ENCODE measurements around the gene STARD7. TPM values are rescaled to one million over a fixed set of nuclear protein-coding genes. Genes with fewer than 3 reads are reported as not detected.

Gene STARD7
- total and polyA plus RNA-seq, 2 donors (not counting 3 experiments of a cell fraction or from before 2014, with no cell fraction given): 61.2 to 132 TPM

GRCh38 chr2:96245609-96246390 is 37.2 kb upstream of the STARD7 start:
- DNase-seq (ENCODE audit: low read depth, low spot score) (peak; percentile 87), FAIRE-seq (peak; percentile 96)
- no peak overlapping the region for H3K4me2 ChIP-seq (ENCODE audit: insufficient read depth, low read length)
- H3K9me1 ChIP-seq (replicated peaks; ENCODE audit: control insufficient read depth, extremely low read depth, insufficient read depth, low read length): no peaks in the 10 kb centered on the region
- no peaks in the 10 kb centered on the region for H3K36me3 ChIP-seq (ENCODE audit: control insufficient read depth in 2 of 2, extremely low read depth in 1 of 2, insufficient read depth in 2 of 2, low read length in 2 of 2)
- H3K79me2 ChIP-seq (ENCODE audit: control insufficient read depth, insufficient read depth, low read length): no peaks in the 10 kb centered on the region
- H4K20me1 ChIP-seq (replicated peaks; ENCODE audit: control insufficient read depth, extremely low read depth, insufficient read depth, low read length): no peaks in the 10 kb centered on the region
- H3K4me1 ChIP-seq (ENCODE audit: control insufficient read depth, extremely low read depth, insufficient read depth, low read length): peaks cover 38% of the 10 kb centered on the region
- TSS peak; percentile 65 for BruUV-seq (replicated peaks)
- peak overlapping the region; percentile 3 for H2AFZ ChIP-seq (ENCODE audit: low read depth, low read length)
- H3K4me3 ChIP-seq (replicated peaks in 1 of 3; ENCODE audit: insufficient read depth in 1 of 3, low read depth in 1 of 3, low read length in 3 of 3): no peak overlapping the region
- TF ChIP-seq FOS (IDR thresholded peaks at IDR 0.05; ENCODE audit: borderline replicate concordance, insufficient read depth, low read length) (peak; percentile 87), JUN (IDR thresholded peaks at IDR 0.05; ENCODE audit: borderline replicate concordance, insufficient read depth, insufficient read length, low read depth) (peak; percentile 71), POLR2A (IDR thresholded peaks at IDR 0.05; ENCODE audit: low read depth, low read length) (no peak)
- peak overlapping the region; percentile 68 for H3K27ac ChIP-seq (ENCODE audit: insufficient read depth, low read depth, low read length)
- dilution Hi-C loops (cut with MboI; ENCODE audit: extremely low pct_ligation_motif_present, low sequenced_read_pairs): no loop called here
- no peaks in the 10 kb centered on the region for H3K9me3 ChIP-seq (replicated peaks; ENCODE audit: control insufficient read depth, insufficient read depth, low read length)
- H3K27me3 ChIP-seq (ENCODE audit: control insufficient read depth in 2 of 2, insufficient read depth in 2 of 2, low read length in 2 of 2): no peaks in the 10 kb centered on the region
- POLR2A ChIA-PET: interaction anchor here (0.6 to 1.1 kb wide), 3 partner anchors 8 to 38 kb away, joined by 3 to 6 read pairs (median 3); partner anchors contain the start of gene STARD7
- CTCF ChIA-PET: interaction anchor here (0.7 to 1.5 kb wide), 6 partner anchors 10 to 71 kb away, joined by 3 to 7 read pairs (median 4); partner anchors contain the start of gene STARD7
- intact Hi-C loops (cut with micrococcal nuclease): no loop called here
- H3K9ac ChIP-seq (replicated peaks; ENCODE audit: extremely low read depth, insufficient read depth, low read length): peak overlapping the region; percentile 18

GRCh38 chr2:96243843-96244242 is 35.2 kb upstream of the STARD7 start:
- dilution Hi-C loops (cut with MboI; ENCODE audit: extremely low pct_ligation_motif_present, low sequenced_read_pairs) (no loop called here), intact Hi-C loops (cut with micrococcal nuclease) (loop anchor here (2.0 kb wide), 1 partner anchor 35 kb away; the partner anchor contains the start of gene STARD7)
- no peak for DNase-seq (ENCODE audit: low read depth, low spot score)
- Histone ChIP-seq H3K9me3 (replicated peaks; ENCODE audit: control insufficient read depth, insufficient read depth, low read length) (no peaks in the 10 kb centered on the region), H3K4me2 (ENCODE audit: insufficient read depth, low read length) (no peak overlapping the region), H3K4me3 (replicated peaks in 1 of 3; ENCODE audit: insufficient read depth in 1 of 3, low read depth in 1 of 3, low read length in 3 of 3) (no peak overlapping the region), H3K36me3 (ENCODE audit: control insufficient read depth in 2 of 2, extremely low read depth in 1 of 2, insufficient read depth in 2 of 2, low read length in 2 of 2) (no peaks in the 10 kb centered on the region), H3K27me3 (ENCODE audit: control insufficient read depth in 2 of 2, insufficient read depth in 2 of 2, low read length in 2 of 2) (no peaks in the 10 kb centered on the region), H3K9ac (replicated peaks; ENCODE audit: extremely low read depth, insufficient read depth, low read length) (no peak overlapping the region), H2AFZ (ENCODE audit: low read depth, low read length) (no peak overlapping the region), H3K4me1 (ENCODE audit: control insufficient read depth, extremely low read depth, insufficient read depth, low read length) (peaks cover 33% of the 10 kb centered on the region), H3K27ac (ENCODE audit: insufficient read depth, low read depth, low read length) (no peak overlapping the region), H3K9me1 (replicated peaks; ENCODE audit: control insufficient read depth, extremely low read depth, insufficient read depth, low read length) (no peaks in the 10 kb centered on the region), H3K79me2 (ENCODE audit: control insufficient read depth, insufficient read depth, low read length) (no peaks in the 10 kb centered on the region), H4K20me1 (replicated peaks; ENCODE audit: control insufficient read depth, extremely low read depth, insufficient read depth, low read length) (no peaks in the 10 kb centered on the region)
- ChIA-PET POLR2A (no interaction called here), CTCF (no interaction called here)
- no peak for FAIRE-seq
- no TSS peak for BruUV-seq (replicated peaks)
- TF ChIP-seq GATA2 (IDR thresholded peaks at IDR 0.05; ENCODE audit: insufficient read depth, insufficient read length, low read depth, low read length) (no peak), POLR2A (IDR thresholded peaks at IDR 0.05; ENCODE audit: low read depth, low read length) (no peak), EZH2 (IDR thresholded peaks at IDR 0.05; ENCODE audit: borderline replicate concordance, low read depth, low read length, severe bottlenecking) (no peak), MYC (IDR thresholded peaks at IDR 0.05; ENCODE audit: low read depth, low read length) (no peak), FOS (IDR thresholded peaks at IDR 0.05; ENCODE audit: borderline replicate concordance, insufficient read depth, low read length) (no peak), MAX (IDR thresholded peaks at IDR 0.05; ENCODE audit: insufficient read depth, insufficient read length) (no peak), JUN (IDR thresholded peaks at IDR 0.05; ENCODE audit: borderline replicate concordance, insufficient read depth, insufficient read length, low read depth) (no peak), POLR2AphosphoS5 (IDR thresholded peaks at IDR 0.05; ENCODE audit: insufficient read depth, low read depth, low read length) (no peak)
- TF ChIP-seq, protein P1, sequence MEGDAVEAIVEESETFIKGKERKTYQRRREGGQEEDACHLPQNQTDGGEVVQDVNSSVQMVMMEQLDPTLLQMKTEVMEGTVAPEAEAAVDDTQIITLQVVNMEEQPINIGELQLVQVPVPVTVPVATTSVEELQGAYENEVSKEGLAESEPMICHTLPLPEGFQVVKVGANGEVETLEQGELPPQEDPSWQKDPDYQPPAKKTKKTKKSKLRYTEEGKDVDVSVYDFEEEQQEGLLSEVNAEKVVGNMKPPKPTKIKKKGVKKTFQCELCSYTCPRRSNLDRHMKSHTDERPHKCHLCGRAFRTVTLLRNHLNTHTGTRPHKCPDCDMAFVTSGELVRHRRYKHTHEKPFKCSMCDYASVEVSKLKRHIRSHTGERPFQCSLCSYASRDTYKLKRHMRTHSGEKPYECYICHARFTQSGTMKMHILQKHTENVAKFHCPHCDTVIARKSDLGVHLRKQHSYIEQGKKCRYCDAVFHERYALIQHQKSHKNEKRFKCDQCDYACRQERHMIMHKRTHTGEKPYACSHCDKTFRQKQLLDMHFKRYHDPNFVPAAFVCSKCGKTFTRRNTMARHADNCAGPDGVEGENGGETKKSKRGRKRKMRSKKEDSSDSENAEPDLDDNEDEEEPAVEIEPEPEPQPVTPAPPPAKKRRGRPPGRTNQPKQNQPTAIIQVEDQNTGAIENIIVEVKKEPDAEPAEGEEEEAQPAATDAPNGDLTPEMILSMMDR (IDR thresholded peaks at IDR 0.05; ENCODE audit: extremely low read depth in 1 of 2, insufficient read depth in 1 of 2, low read depth in 1 of 2, low read length in 2 of 2): no peak
